Glomerular endothelial cell (primary cell): ENCODE measurements around the gene GIMAP8. TPM values are rescaled to one million over a fixed set of nuclear protein-coding genes. Genes with fewer than 3 reads are reported as not detected.

ENCODE experiments used
- DNase-seq: peaks from one replicate; pipeline ENCODE4 v3.0.0-alpha.2; 2011; ENCODE audit warnings: low read depth, low spot score; ENCODE audit errors: extremely low read depth
- total RNA-seq: library from RNA; depleted of rRNA; stranded (reverse); fragments of >200 nt; gene quantifications from 2 replicates; pipeline ENCODE4 v1.2.3, GENCODE V29; 2015

GIMAP8 gene
- total RNA-seq, 1 donor from 2014 or later: 26.0 TPM

- DNase-seq: no peak
These were observed 39.6 kb upstream of the GIMAP8 start for GRCh38 chr7:150410680-150411346.

- DNase-seq: no peak
These were observed 38.8 kb upstream of the GIMAP8 start for GRCh38 chr7:150411606-150412005.

GRCh38 chr7:150412016-150412415 is 38.4 kb upstream of the GIMAP8 start:
- DNase-seq: no peak

- DNase-seq: no peak
These were observed 37.6 kb upstream of the GIMAP8 start for GRCh38 chr7:150412518-150413488.

- no peak for DNase-seq
These were observed 36.8 kb upstream of the GIMAP8 start for GRCh38 chr7:150413640-150414081.

GRCh38 chr7:150415161-150416153 is 35.0 kb upstream of the GIMAP8 start:
- no peak for DNase-seq

GRCh38 chr7:150417239-150417638 is 33.2 kb upstream of the GIMAP8 start:
- no peak for DNase-seq

GRCh38 chr7:150417863-150418262 is 32.6 kb upstream of the GIMAP8 start:
- no peak for DNase-seq

- no peak for DNase-seq
These were observed 30.2 kb upstream of the GIMAP8 start for GRCh38 chr7:150420242-150420641.

GRCh38 chr7:150420987-150421674 is 29.3 kb upstream of the GIMAP8 start:
- no peak for DNase-seq

- DNase-seq: no peak
These were observed 28.6 kb upstream of the GIMAP8 start for GRCh38 chr7:150421831-150422230.

- no peak for DNase-seq
These were observed 24.8 kb upstream of the GIMAP8 start for GRCh38 chr7:150425670-150426069.

GRCh38 chr7:150428671-150429451 is 21.6 kb upstream of the GIMAP8 start:
- no peak for DNase-seq

- no peak for DNase-seq
These were observed 20.7 kb upstream of the GIMAP8 start for GRCh38 chr7:150429699-150430098.

- no peak for DNase-seq
These were observed 19.9 kb upstream of the GIMAP8 start for GRCh38 chr7:150430465-150431085.

- DNase-seq: no peak
These were observed 18.4 kb upstream of the GIMAP8 start for GRCh38 chr7:150431839-150432658.

GRCh38 chr7:150432915-150433892 is 17.2 kb upstream of the GIMAP8 start:
- no peak for DNase-seq
